ENCODE data around the gene LRRFIP1.

DNA sequence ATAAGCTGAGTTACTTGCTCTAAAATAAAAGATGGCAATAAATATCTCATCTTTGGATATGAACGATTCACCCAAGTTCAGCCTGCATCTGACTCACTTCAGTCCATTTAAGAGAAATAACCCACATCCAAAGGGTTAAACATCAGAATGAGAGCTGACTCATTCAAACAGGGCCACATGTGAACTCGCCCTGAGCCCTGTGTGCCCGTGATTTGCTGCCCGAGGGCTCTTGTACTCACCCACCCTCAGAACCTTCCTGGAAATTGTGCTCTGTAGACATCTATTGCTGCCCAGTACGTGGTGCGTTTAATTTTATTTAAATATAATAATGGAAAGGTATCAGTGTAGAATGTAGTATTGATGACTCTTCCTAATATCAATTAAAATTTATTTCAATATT lies 104.3 kb downstream of the LRRFIP1 start:
- TF ChIP-seq, protein P1, sequence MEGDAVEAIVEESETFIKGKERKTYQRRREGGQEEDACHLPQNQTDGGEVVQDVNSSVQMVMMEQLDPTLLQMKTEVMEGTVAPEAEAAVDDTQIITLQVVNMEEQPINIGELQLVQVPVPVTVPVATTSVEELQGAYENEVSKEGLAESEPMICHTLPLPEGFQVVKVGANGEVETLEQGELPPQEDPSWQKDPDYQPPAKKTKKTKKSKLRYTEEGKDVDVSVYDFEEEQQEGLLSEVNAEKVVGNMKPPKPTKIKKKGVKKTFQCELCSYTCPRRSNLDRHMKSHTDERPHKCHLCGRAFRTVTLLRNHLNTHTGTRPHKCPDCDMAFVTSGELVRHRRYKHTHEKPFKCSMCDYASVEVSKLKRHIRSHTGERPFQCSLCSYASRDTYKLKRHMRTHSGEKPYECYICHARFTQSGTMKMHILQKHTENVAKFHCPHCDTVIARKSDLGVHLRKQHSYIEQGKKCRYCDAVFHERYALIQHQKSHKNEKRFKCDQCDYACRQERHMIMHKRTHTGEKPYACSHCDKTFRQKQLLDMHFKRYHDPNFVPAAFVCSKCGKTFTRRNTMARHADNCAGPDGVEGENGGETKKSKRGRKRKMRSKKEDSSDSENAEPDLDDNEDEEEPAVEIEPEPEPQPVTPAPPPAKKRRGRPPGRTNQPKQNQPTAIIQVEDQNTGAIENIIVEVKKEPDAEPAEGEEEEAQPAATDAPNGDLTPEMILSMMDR (IDR thresholded peaks at IDR 0.05): no peak
- no peak for TF ChIP-seq POLR2A (IDR thresholded peaks at IDR 0.05)

Data from adrenal gland (tissue), 5 donors.